GM12892 (cell line): ENCODE data around the gene PRKCH.

Source experiments
- DNase-seq: peaks from one replicate; pipeline ENCODE4 v3.0.0; 2011; ENCODE audit not compliant: insufficient read length
- FAIRE-seq: peaks from 2 replicates; lab custom pipeline; 2011; peaks lifted over from hg19 to GRCh38; lab: Jason Lieb, UNC
- POLR2A ChIP-seq: IDR thresholded peaks from 2 replicates; pipeline ENCODE4 v1.6.1; 2011; ENCODE audit warnings: low read depth, low read length, control low read depth
- POLR2AphosphoS5 ChIP-seq: IDR thresholded peaks from 2 replicates; pipeline ENCODE4 v1.6.1; 2011; ENCODE audit warnings: low read depth, low read length, control low read depth
- TAF1 ChIP-seq: IDR thresholded peaks from 2 replicates; pipeline ENCODE4 v1.6.1; 2011; ENCODE audit warnings: low read depth, mild to moderate bottlenecking, control low read depth, low read length, borderline replicate concordance

PRKCH gene

DNA sequence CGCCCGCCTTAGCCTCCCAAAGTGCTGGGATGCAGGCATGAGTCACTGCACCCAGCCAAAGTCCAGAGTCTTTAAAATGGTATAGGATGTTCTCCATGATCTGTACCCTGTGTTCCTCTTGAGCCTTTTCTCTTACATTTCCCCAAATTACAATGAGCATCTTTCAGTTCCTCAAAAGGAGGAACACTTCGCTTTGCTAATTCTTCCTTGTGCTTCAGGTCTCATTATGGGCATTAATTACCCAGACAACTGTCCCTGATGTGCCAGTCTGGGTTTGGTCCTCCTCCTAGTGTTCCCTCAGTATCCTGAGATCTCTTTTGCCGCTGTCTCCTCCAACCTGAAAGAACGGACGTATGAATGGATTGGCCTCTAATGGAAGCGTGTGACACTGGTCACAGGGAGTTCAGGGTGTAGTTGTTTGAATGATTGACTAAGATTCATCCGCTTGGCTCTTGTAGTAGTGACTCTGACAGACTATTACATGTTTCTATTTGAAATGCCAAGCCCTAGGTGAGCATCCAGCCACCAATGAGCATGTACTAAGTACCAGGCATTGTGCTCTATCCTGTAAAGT lies 8.2 kb downstream of the PRKCH start:
- no peak for FAIRE-seq
- TF ChIP-seq POLR2A (no peak), TAF1 (no peak), POLR2AphosphoS5 (no peak)
- DNase-seq, result no peak

DNA sequence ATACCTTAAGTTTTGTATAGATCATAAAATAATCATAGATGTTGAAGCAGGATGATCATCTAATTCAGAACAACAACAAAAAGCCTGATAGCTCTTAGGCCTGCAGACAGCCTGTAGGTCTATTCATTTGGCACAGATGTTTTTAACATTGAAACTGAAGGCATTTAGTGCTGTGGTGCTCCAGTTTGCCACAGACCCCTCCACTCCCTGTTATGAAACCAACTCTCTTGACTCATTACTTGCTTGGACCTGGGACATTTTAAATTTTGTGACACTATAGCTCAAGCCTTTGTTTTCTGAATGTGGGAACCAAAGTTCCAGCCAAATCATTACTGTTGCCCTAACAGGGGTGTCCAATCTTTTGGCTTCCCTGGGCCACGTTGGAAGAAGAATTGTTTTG lies 9.1 kb downstream of the PRKCH start:
- FAIRE-seq, result no peak
- TF ChIP-seq POLR2AphosphoS5 (no peak), POLR2A (no peak), TAF1 (no peak)
- DNase-seq, result no peak

GRCh38 chr14:61331992-61332657 lies 10.7 kb downstream of the PRKCH start:
- DNase-seq (no peak), FAIRE-seq (no peak)
- no peak for TF ChIP-seq TAF1
- TF ChIP-seq POLR2AphosphoS5, result no peak
- no peak for TF ChIP-seq POLR2A

DNA sequence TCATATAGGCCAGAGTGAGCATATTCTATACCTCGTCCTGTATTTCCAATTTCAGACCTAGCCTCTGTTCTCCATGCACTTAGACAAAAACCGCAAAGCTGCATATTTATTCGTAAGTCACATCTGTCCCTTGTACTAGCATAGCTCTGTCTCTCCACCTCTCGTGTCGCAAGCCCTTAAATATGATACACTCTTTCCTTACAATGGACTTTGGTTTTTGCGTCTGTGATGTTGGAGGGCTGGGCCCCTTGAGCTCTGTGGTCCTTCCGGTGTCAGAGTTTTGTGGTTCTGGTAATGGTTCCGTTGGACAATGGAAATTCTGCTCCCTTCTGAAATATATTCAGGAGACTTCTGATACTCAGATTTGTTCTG lies 11.3 kb downstream of the PRKCH start:
- no peak for TF ChIP-seq POLR2AphosphoS5
- no peak for TF ChIP-seq TAF1
- no peak for TF ChIP-seq POLR2A
- DNase-seq (no peak), FAIRE-seq (no peak)

DNA sequence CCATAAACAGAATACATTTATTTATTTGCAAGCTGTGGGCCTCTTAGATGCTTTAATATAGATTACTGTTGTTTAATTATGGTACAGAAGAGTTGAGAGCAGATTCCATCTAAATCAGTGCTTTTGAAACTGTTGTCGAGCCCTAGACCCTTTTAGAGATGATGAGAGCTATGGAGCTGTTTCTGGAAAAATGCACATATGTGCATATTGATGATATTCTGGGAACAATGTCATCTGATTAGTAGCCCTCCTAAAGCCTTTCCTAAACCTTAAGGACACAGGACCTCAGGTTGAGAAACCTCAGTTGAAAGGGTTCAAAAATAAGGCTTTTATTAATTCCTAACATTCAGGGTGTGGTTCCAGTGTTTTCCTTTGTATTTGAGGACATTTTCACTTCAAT lies 11.7 kb downstream of the PRKCH start:
- DNase-seq (no peak), FAIRE-seq (no peak)
- no peak for TF ChIP-seq POLR2A
- no peak for TF ChIP-seq TAF1

DNA sequence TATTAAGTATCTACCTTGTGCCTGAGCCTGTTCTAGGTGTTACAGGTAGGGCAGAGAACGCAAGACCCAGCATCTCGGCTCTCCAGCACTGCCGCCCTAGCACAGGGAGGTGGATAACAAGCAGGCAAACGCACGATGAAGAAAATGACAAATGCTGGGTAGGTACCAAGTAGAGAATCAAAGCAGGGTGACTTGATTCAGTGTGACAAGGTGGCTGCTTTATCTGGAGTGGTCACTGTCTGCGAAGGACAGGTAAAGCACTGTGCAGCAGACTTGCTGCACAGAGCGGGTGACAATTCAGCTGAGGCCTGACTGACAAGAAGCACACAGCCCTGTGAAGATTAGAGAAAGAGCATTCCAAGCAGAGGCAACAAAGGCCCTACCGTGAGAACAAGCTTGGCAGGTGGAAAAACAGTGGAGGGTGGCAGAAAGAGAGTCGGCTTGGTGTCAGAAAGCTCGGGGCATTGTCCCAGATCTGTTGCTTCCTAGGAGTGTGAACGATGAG lies 12.9 kb downstream of the PRKCH start:
- DNase-seq (no peak), FAIRE-seq (no peak)
- TF ChIP-seq POLR2AphosphoS5, result no peak
- TF ChIP-seq POLR2A, result no peak
- TF ChIP-seq TAF1, result no peak

GRCh38 chr14:61335049-61335448 lies 13.7 kb downstream of the PRKCH start:
- TF ChIP-seq POLR2AphosphoS5, result no peak
- no peak for TF ChIP-seq TAF1
- no peak for TF ChIP-seq POLR2A
- FAIRE-seq (no peak), DNase-seq (no peak)

GRCh38 chr14:61335671-61336275 lies 14.4 kb downstream of the PRKCH start:
- TF ChIP-seq POLR2A, result no peak
- TF ChIP-seq POLR2AphosphoS5, result no peak
- TF ChIP-seq TAF1, result no peak
- no peak for FAIRE-seq
- DNase-seq, result no peak

DNA sequence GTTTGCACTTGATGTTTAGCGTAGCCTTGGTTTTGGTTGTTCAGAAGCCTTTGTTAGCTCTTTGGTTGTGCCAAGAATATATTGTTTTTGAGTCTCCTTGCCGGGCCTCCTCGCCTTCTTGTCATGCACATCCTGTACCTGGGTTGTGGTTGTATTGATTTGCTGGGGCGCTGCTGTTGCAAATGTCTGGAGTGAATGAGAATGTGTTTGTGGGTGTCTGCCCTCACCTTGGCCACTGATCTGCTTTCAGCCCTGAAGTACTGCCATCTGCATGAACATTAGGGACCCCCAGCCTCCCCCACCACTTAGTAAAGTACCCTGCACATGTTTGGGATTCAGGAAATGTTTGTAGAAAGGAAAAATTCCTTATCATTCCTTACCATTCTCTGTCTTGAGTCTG lies 16.5 kb downstream of the PRKCH start:
- DNase-seq (no peak), FAIRE-seq (no peak)
- TF ChIP-seq TAF1, result no peak
- TF ChIP-seq POLR2A, result no peak
- TF ChIP-seq POLR2AphosphoS5, result no peak

GRCh38 chr14:61338457-61338856 lies 17.1 kb downstream of the PRKCH start:
- DNase-seq (no peak), FAIRE-seq (no peak)
- no peak for TF ChIP-seq POLR2AphosphoS5
- TF ChIP-seq TAF1, result no peak
- TF ChIP-seq POLR2A, result no peak

GRCh38 chr14:61341275-61342206 lies 20.2 kb downstream of the PRKCH start:
- no peak for TF ChIP-seq POLR2AphosphoS5
- TF ChIP-seq POLR2A, result no peak
- TF ChIP-seq TAF1, result no peak
- no peak for FAIRE-seq
- no peak for DNase-seq
